ENCODE results near the gene IMMP1L. TPM values are rescaled to one million over a fixed set of nuclear protein-coding genes. Genes with fewer than 3 reads are reported as not detected.

Gene IMMP1L
- total RNA-seq, 2 experiments from 2014 or later: 20.7 to 23.3 TPM

DNA sequence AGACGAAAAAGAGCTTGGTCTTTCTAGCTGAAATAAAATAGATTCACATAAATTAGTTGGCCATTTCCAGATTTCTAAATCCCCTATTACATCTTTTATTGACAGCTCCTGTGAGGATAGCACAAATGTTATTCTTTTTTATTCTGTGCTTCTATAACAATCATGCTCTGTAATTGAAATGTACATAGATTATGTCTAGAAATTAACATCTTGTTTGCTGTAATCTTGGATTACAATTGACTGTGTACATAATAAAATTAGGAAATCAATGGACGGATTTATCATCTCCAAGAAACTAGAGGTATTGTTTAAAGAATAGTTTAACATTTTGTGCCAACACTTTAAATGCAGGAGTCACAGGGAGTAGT lies 31.2 kb downstream of the IMMP1L start:
- H3K36me3 Mint-ChIP-seq (ENCODE audit: low read depth): peaks cover 5% of the 10 kb centered on the region
- CTCF ChIA-PET: interaction anchor here (1.2 kb wide), 1 partner anchor 480 kb away, joined by 5 read pairs; no protein-coding TSS in a partner anchor
- H3K4me1 Mint-ChIP-seq (ENCODE audit: low read depth): peaks cover 4% of the 10 kb centered on the region
- intact Hi-C loops (cut with micrococcal nuclease): no loop called here
- H3K9me3 Mint-ChIP-seq: no peaks in the 10 kb centered on the region
- TF ChIP-seq CTCF (IDR thresholded peaks at IDR 0.05): no peak
- no peak overlapping the region for H3K27ac Mint-ChIP-seq
- H3K27me3 Mint-ChIP-seq: no peaks in the 10 kb centered on the region
- no peak for DNase-seq
- H3K4me3 Mint-ChIP-seq: no peak overlapping the region
- POLR2A ChIA-PET: no interaction called here
- ATAC-seq: no peak

- Mint-ChIP-seq H3K4me1 (ENCODE audit: low read depth) (peaks cover 4% of the 10 kb centered on the region), H3K27ac (no peak overlapping the region), H3K9me3 (no peaks in the 10 kb centered on the region), H3K36me3 (ENCODE audit: low read depth) (peaks cover 5% of the 10 kb centered on the region), H3K4me3 (no peak overlapping the region), H3K27me3 (no peaks in the 10 kb centered on the region)
- no peak for ATAC-seq
- CTCF ChIA-PET: interaction anchor here (1.2 to 1.3 kb wide), 3 partner anchors 11 to 481 kb away, joined by 3 to 5 read pairs (median 3); no protein-coding TSS in a partner anchor
- DNase-seq: no peak
- intact Hi-C loops (cut with micrococcal nuclease): no loop called here
- POLR2A ChIA-PET: no interaction called here
- TF ChIP-seq CTCF (IDR thresholded peaks at IDR 0.05): no peak
These were observed 31.7 kb downstream of the IMMP1L start for GRCh38 chr11:31477528-31478222.

DNA sequence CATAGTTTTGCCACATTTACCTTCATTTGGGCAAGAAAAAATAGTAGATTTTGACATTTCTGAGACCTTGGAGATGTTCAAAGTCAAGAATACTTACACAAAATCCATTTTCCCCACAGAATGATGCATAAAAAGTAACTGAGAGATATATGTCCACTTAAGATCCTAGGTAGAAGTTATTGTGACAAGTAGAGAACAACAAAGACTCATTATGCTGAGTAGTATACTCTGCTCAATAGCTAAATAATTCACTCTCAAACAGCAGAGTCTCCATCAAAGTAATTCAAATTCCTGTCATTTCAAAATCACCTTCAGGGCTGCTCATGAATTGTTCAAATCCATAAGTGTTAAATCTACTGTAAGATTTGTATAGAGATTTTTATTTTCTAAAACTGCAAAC lies 35.3 kb downstream of the IMMP1L start:
- Mint-ChIP-seq H3K27me3 (no peaks in the 10 kb centered on the region), H3K36me3 (ENCODE audit: low read depth) (peaks cover 15% of the 10 kb centered on the region), H3K27ac (no peak overlapping the region), H3K4me3 (no peak overlapping the region), H3K4me1 (ENCODE audit: low read depth) (peaks cover 4% of the 10 kb centered on the region), H3K9me3 (no peaks in the 10 kb centered on the region)
- ChIA-PET POLR2A (no interaction called here), CTCF (no interaction called here)
- no peak for ATAC-seq
- no peak for DNase-seq
- intact Hi-C loops (cut with micrococcal nuclease): no loop called here
- no peak for TF ChIP-seq CTCF (IDR thresholded peaks at IDR 0.05)

GRCh38 chr11:31464436-31464835 lies 45.0 kb downstream of the IMMP1L start:
- no peak for DNase-seq
- POLR2A ChIA-PET: no interaction called here
- CTCF ChIA-PET: no interaction called here

More at GRCh38 chr11:31464436-31464835, 45.0 kb downstream of the IMMP1L start:
- H3K36me3 Mint-ChIP-seq (ENCODE audit: low read depth): peaks cover 44% of the 10 kb centered on the region
- intact Hi-C loops (cut with micrococcal nuclease): no loop called here
- H3K27ac Mint-ChIP-seq: no peak overlapping the region
- H3K4me1 Mint-ChIP-seq (ENCODE audit: low read depth): peaks cover 5% of the 10 kb centered on the region
- no peak for ATAC-seq
- no peak for TF ChIP-seq CTCF (IDR thresholded peaks at IDR 0.05)
- H3K27me3 Mint-ChIP-seq: no peaks in the 10 kb centered on the region
- H3K4me3 Mint-ChIP-seq: no peak overlapping the region
- peaks cover 15% of the 10 kb centered on the region for H3K9me3 Mint-ChIP-seq

Data from activated CD8-positive, alpha-beta T cell treated with anti-CD3 and anti-CD28 coated beads for 36 hours (primary cell).